ENCODE data around the gene FGF3.

DNA sequence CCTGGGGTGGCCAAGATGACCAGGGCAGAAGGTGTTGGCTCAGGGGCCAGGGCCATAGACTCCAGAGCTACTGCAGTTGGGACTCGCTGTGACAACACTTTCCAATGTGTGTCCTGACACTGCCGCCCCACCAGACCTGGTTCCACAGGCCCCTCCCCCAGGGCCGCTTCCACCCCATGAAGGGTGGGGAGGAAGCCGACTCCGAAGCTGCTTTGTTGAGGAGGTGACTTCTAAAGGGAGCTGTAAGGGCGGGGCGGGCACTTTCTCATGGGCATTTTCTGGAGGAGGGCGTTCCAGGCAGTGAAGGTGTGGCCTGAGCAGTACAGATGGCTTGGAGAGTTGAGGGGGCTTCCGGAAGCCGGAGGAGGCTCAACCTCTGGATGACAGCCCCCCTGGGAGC is 6.3 kb downstream of the FGF3 start:
- TF ChIP-seq EZH2 (IDR thresholded peaks at IDR 0.05; ENCODE audit: low read length, unreplicated experiment) (no peak), EZH2phosphoT487 (IDR thresholded peaks at IDR 0.05; ENCODE audit: borderline replicate concordance, low read length) (no peak)
- TF ChIP-seq, protein P1, sequence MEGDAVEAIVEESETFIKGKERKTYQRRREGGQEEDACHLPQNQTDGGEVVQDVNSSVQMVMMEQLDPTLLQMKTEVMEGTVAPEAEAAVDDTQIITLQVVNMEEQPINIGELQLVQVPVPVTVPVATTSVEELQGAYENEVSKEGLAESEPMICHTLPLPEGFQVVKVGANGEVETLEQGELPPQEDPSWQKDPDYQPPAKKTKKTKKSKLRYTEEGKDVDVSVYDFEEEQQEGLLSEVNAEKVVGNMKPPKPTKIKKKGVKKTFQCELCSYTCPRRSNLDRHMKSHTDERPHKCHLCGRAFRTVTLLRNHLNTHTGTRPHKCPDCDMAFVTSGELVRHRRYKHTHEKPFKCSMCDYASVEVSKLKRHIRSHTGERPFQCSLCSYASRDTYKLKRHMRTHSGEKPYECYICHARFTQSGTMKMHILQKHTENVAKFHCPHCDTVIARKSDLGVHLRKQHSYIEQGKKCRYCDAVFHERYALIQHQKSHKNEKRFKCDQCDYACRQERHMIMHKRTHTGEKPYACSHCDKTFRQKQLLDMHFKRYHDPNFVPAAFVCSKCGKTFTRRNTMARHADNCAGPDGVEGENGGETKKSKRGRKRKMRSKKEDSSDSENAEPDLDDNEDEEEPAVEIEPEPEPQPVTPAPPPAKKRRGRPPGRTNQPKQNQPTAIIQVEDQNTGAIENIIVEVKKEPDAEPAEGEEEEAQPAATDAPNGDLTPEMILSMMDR (conservative IDR thresholded peaks at IDR 0.05; ENCODE audit: low read depth, low read length), result no peak
